Liver (tissue), 9 donors: Measurements from ENCODE around the gene LRRC23. TPM values are rescaled to one million over a fixed set of nuclear protein-coding genes. Genes with fewer than 3 reads are reported as not detected.

Experiments
- DNase-seq: peaks from one replicate; pipeline ENCODE4 v3.0.0-alpha.2; 2017; ENCODE audit warnings: low spot score
- H3K27ac ChIP-seq, 2 donors: one replicate each; pipeline ENCODE4 v1.7.0; 2013; ENCODE audit warnings: inconsistent platforms in 2 of 2, low read length in 2 of 2, control low read depth in 1 of 2, low read depth in 1 of 2, mild to moderate bottlenecking in 1 of 2
- H3K27me3 ChIP-seq, 4 donors: one replicate each; pipeline versions ENCODE4 v1.6.1 to v1.7.0; 2013; ENCODE audit warnings: low read length in 3 of 4, inconsistent platforms in 1 of 4, mild to moderate bottlenecking in 1 of 4, moderate library complexity in 1 of 4; ENCODE audit not compliant: control insufficient read depth in 4 of 4, insufficient read depth in 4 of 4
- H3K36me3 ChIP-seq, 4 donors: one replicate each; pipeline versions ENCODE4 v1.6.1 to v1.7.0; 2013; ENCODE audit warnings: low read length in 3 of 4, mild to moderate bottlenecking in 3 of 4, low read depth in 1 of 4, moderate library complexity in 1 of 4; ENCODE audit not compliant: control insufficient read depth in 4 of 4, insufficient read depth in 3 of 4
- H3K4me1 ChIP-seq, 4 donors: one replicate each; pipeline versions ENCODE4 v1.6.1 to v1.7.0; 2013; ENCODE audit warnings: low read length in 3 of 4, mild to moderate bottlenecking in 3 of 4, moderate library complexity in 1 of 4; ENCODE audit not compliant: control insufficient read depth in 4 of 4, insufficient read depth in 4 of 4
- H3K4me3 ChIP-seq, 3 donors: one replicate each; pipeline versions ENCODE4 v1.6.1 to v1.7.0; 2013; ENCODE audit warnings: low read length in 3 of 3, control low read depth in 1 of 3, low read depth in 1 of 3, mild to moderate bottlenecking in 1 of 3
- H3K9ac ChIP-seq, 2 donors: one replicate each; pipeline ENCODE4 v1.7.0; 2013; ENCODE audit warnings: low read length in 2 of 2, mild to moderate bottlenecking in 2 of 2, moderate library complexity in 2 of 2, control low read depth in 1 of 2, low read depth in 1 of 2
- H3K9me3 ChIP-seq, 4 donors: one replicate each; pipeline versions ENCODE4 v1.6.1 to v1.7.0; 2013; ENCODE audit warnings: low read length in 3 of 4; ENCODE audit not compliant: control insufficient read depth in 4 of 4
- EGR1 ChIP-seq, 2 donors: IDR thresholded peaks; 2 replicates each; pipeline ENCODE4 v1.6.1; 2016 to 2018; ENCODE audit warnings: antibody characterized with exemption in 2 of 2, low read depth in 2 of 2
- FOXA1 ChIP-seq: IDR thresholded peaks from 2 replicates; pipeline ENCODE4 v1.6.1; 2016; ENCODE audit warnings: antibody characterized with exemption
- FOXA2 ChIP-seq: IDR thresholded peaks from 2 replicates; pipeline ENCODE4 v1.6.1; 2016; ENCODE audit warnings: antibody characterized with exemption
- GABPA ChIP-seq, 2 donors: IDR thresholded peaks in 1 of 2; conservative IDR thresholded peaks in 1 of 2; 2 replicates each; pipeline ENCODE4 v1.6.1; 2016; ENCODE audit warnings: antibody characterized with exemption in 2 of 2, mild to moderate bottlenecking in 1 of 2, moderate library complexity in 1 of 2
- HNF4A ChIP-seq, 2 donors: conservative IDR thresholded peaks; 2 replicates each; pipeline ENCODE4 v1.6.1; 2016; ENCODE audit warnings: antibody characterized with exemption in 2 of 2, mild to moderate bottlenecking in 2 of 2
- JUND ChIP-seq, 2 donors: IDR thresholded peaks; 2 replicates each; pipeline ENCODE4 v1.6.1; 2016; ENCODE audit warnings: antibody characterized with exemption in 2 of 2
- NR2F2 ChIP-seq: IDR thresholded peaks from 2 replicates; pipeline ENCODE4 v1.6.1; 2016; ENCODE audit warnings: antibody characterized with exemption
- RAD21 ChIP-seq, 2 donors: IDR thresholded peaks; 2 replicates each; pipeline ENCODE4 v1.6.1; 2016; ENCODE audit warnings: antibody characterized with exemption in 2 of 2, mild to moderate bottlenecking in 2 of 2
- RXRA ChIP-seq, 2 donors: IDR thresholded peaks; 2 replicates each; pipeline ENCODE4 v1.6.1; 2017 to 2018; ENCODE audit warnings: antibody characterized with exemption in 2 of 2, mild to moderate bottlenecking in 1 of 2
- SP1 ChIP-seq: IDR thresholded peaks from 2 replicates; pipeline ENCODE4 v1.6.1; 2018; ENCODE audit warnings: antibody characterized with exemption, mild to moderate bottlenecking
- TAF1 ChIP-seq: conservative IDR thresholded peaks from 2 replicates; pipeline ENCODE4 v1.6.1; 2016; ENCODE audit warnings: antibody characterized with exemption, mild to moderate bottlenecking
- YY1 ChIP-seq: IDR thresholded peaks from 2 replicates; pipeline ENCODE4 v1.6.1; 2016; ENCODE audit warnings: antibody characterized with exemption, mild to moderate bottlenecking
- WGBS: extraction: QIAGEN DNeasy Blood & Tissue Kit; methylation state at CpG from one replicate; pipeline ENCODE4 v1.1.7; 2013; 5-methylcytosine and 5-hydroxymethylcytosine counted together
- polyA plus RNA-seq, 2 donors: library from polyadenylated mRNA; stranded (reverse) in 1 of 2; unstranded in 1 of 2; fragments of 200-250 nt in 1 of 2; fragments of >200 nt in 1 of 2; fragmentation: Nextera tagmentation in 1 of 2; extraction: Ambion mirVana in 1 of 2; gene quantifications; one replicate each; pipeline versions ENCODE4 v1.2.1 to v1.2.3, GENCODE V29; 2013 to 2015
- total RNA-seq, 2 donors: library from RNA; depleted of rRNA; stranded (reverse); fragments of >200 nt; gene quantifications; one replicate each; pipeline ENCODE4 v1.2.3, GENCODE V29; 2014
- TF ChIP-seq, protein P1 (sequence below): IDR thresholded peaks from 2 replicates; pipeline ENCODE4 v1.6.1; 2016; ENCODE audit warnings: antibody characterized with exemption
- TF ChIP-seq, protein P2 (sequence below): IDR thresholded peaks from 2 replicates; pipeline ENCODE4 v1.6.1; 2016; ENCODE audit warnings: antibody characterized with exemption
- TF ChIP-seq, protein P3 (sequence below): IDR thresholded peaks from 2 replicates; pipeline ENCODE4 v1.6.1; 2016; ENCODE audit warnings: antibody characterized with exemption, mild to moderate bottlenecking
- TF ChIP-seq, protein P4 (sequence below): fragments of 150-350 bp; IDR thresholded peaks from 2 replicates; pipeline ENCODE4 v1.5.1; 2017; ENCODE audit warnings: improper control_type of control experiment, low read depth, low read length; ENCODE audit not compliant: missing input control
- TF ChIP-seq, protein P5 (sequence below): IDR thresholded peaks from 2 replicates; pipeline ENCODE4 v1.6.1; 2016; ENCODE audit warnings: antibody characterized with exemption
- donor health status: healthy.
- donor health status: healthy.
- donor health status: healthy.
- donor health status: healthy.
- donor health status: healthy.

Gene LRRC23
- total and polyA plus RNA-seq, 4 donors: 0.92 to 3.6 (median 2.1) TPM

DNA sequence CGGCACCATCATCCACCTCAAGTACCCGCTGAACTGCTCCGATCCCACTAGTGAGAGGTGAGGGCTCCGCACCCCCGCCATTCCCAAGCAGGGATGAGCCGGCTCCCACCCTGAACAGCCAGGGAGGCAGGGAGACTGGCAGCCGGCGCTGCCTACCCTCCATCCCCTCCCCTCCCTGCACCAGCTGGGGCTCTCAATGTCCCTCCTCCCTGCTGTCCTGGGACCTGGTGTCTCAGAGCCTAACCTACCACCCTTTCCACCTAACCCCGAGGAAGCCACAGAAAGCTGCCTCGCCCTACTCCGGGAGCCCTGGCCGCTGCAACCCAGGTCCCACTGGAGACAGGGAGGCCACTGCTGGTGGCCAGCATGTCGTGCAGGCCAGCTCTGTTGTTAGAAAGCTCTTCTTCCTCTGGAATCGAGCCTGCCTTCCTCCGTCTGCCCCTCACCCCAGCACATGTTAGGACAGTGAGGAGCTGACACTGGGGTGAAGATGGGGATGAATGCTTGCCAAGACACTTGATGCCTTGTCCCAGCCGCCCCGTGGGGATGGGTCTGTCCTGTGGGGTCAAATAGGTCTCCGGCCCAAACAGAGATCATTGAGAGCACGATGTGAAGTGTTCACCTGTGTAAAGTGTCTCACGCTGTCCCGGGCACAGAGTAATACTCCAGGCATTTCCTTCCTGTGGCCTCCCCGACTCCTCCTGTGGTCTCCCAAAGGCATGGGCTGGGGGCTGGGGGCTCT is 47.7 kb downstream of the LRRC23 start:
- Histone ChIP-seq H3K9ac (peak overlapping the region; percentile 22 to 65), H3K9me3 (no peaks in the 10 kb centered on the region), H3K4me1 (peaks cover 0 to under 1% (median 0%) of the 10 kb centered on the region in 4 donors), H3K27ac (peak overlapping the region; percentile 64 to 81), H3K36me3 (peaks cover 0 to 3% (median 0%) of the 10 kb centered on the region in 4 donors), H3K4me3 (peak overlapping the region; percentile 12 to 53 (median 41)), H3K27me3 (no peaks in the 10 kb centered on the region)
- WGBS: 76% methylated on average over 22 of the region's 22 CpGs
- no peak for DNase-seq
- TF ChIP-seq, protein P1, sequence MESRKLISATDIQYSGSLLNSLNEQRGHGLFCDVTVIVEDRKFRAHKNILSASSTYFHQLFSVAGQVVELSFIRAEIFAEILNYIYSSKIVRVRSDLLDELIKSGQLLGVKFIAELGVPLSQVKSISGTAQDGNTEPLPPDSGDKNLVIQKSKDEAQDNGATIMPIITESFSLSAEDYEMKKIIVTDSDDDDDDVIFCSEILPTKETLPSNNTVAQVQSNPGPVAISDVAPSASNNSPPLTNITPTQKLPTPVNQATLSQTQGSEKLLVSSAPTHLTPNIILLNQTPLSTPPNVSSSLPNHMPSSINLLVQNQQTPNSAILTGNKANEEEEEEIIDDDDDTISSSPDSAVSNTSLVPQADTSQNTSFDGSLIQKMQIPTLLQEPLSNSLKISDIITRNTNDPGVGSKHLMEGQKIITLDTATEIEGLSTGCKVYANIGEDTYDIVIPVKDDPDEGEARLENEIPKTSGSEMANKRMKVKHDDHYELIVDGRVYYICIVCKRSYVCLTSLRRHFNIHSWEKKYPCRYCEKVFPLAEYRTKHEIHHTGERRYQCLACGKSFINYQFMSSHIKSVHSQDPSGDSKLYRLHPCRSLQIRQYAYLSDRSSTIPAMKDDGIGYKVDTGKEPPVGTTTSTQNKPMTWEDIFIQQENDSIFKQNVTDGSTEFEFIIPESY: no peak
- no peak for TF ChIP-seq GABPA (IDR thresholded peaks at IDR 0.05 in 1 of 2, conservative IDR thresholded peaks at IDR 0.05 in 1 of 2)
- TF ChIP-seq FOXA1: no peak
- TF ChIP-seq JUND (IDR thresholded peaks at IDR 0.05): no peak
- TF ChIP-seq FOXA2: no peak
- TF ChIP-seq NR2F2: no peak
- TF ChIP-seq, protein P2, sequence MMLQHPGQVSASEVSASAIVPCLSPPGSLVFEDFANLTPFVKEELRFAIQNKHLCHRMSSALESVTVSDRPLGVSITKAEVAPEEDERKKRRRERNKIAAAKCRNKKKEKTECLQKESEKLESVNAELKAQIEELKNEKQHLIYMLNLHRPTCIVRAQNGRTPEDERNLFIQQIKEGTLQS: no peak
- TF ChIP-seq, protein P3, sequence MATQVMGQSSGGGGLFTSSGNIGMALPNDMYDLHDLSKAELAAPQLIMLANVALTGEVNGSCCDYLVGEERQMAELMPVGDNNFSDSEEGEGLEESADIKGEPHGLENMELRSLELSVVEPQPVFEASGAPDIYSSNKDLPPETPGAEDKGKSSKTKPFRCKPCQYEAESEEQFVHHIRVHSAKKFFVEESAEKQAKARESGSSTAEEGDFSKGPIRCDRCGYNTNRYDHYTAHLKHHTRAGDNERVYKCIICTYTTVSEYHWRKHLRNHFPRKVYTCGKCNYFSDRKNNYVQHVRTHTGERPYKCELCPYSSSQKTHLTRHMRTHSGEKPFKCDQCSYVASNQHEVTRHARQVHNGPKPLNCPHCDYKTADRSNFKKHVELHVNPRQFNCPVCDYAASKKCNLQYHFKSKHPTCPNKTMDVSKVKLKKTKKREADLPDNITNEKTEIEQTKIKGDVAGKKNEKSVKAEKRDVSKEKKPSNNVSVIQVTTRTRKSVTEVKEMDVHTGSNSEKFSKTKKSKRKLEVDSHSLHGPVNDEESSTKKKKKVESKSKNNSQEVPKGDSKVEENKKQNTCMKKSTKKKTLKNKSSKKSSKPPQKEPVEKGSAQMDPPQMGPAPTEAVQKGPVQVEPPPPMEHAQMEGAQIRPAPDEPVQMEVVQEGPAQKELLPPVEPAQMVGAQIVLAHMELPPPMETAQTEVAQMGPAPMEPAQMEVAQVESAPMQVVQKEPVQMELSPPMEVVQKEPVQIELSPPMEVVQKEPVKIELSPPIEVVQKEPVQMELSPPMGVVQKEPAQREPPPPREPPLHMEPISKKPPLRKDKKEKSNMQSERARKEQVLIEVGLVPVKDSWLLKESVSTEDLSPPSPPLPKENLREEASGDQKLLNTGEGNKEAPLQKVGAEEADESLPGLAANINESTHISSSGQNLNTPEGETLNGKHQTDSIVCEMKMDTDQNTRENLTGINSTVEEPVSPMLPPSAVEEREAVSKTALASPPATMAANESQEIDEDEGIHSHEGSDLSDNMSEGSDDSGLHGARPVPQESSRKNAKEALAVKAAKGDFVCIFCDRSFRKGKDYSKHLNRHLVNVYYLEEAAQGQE: no peak
- no peak for TF ChIP-seq EGR1 (IDR thresholded peaks at IDR 0.05; ENCODE audit: low read depth in 2 of 2)
- TF ChIP-seq HNF4A (conservative IDR thresholded peaks at IDR 0.05): no peak
- no peak for TF ChIP-seq RAD21 (IDR thresholded peaks at IDR 0.05)
- TF ChIP-seq, protein P4, sequence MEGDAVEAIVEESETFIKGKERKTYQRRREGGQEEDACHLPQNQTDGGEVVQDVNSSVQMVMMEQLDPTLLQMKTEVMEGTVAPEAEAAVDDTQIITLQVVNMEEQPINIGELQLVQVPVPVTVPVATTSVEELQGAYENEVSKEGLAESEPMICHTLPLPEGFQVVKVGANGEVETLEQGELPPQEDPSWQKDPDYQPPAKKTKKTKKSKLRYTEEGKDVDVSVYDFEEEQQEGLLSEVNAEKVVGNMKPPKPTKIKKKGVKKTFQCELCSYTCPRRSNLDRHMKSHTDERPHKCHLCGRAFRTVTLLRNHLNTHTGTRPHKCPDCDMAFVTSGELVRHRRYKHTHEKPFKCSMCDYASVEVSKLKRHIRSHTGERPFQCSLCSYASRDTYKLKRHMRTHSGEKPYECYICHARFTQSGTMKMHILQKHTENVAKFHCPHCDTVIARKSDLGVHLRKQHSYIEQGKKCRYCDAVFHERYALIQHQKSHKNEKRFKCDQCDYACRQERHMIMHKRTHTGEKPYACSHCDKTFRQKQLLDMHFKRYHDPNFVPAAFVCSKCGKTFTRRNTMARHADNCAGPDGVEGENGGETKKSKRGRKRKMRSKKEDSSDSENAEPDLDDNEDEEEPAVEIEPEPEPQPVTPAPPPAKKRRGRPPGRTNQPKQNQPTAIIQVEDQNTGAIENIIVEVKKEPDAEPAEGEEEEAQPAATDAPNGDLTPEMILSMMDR: no peak
- no peak for TF ChIP-seq TAF1
- TF ChIP-seq, protein P5, sequence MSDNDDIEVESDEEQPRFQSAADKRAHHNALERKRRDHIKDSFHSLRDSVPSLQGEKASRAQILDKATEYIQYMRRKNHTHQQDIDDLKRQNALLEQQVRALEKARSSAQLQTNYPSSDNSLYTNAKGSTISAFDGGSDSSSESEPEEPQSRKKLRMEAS: no peak
- no peak for TF ChIP-seq SP1
- TF ChIP-seq RXRA (IDR thresholded peaks at IDR 0.05): no peak
- TF ChIP-seq YY1: no peak
